K562 (cell line): Measurements from ENCODE around the gene NEK4.

Experiments
- EZH2 ChIP-seq: IDR thresholded peaks from 2 replicates; pipeline ENCODE4 v1.6.1; 2012; ENCODE audit warnings: low read depth, mild to moderate bottlenecking, inconsistent platforms, low read length, borderline replicate concordance
- FOXP1 ChIP-seq: sonication (generic); formaldehyde crosslinking; IDR thresholded peaks from 2 replicates; pipeline ENCODE4 v1.8.0; 2022; ENCODE audit warnings: mild to moderate bottlenecking, missing genetic modification reagents
- HDAC2 ChIP-seq: fragments of 450-650 bp; IDR thresholded peaks from 2 replicates; pipeline ENCODE4 v1.6.1; 2016; ENCODE audit warnings: mild to moderate bottlenecking
- POLR2AphosphoS5 ChIP-seq: IDR thresholded peaks from 2 replicates; pipeline ENCODE4 v1.6.1; 2011; ENCODE audit warnings: mild to moderate bottlenecking, low read depth, low read length, moderate library complexity; ENCODE audit not compliant: control insufficient read depth, insufficient read depth
- SP2 ChIP-seq: IDR thresholded peaks from 2 replicates; pipeline ENCODE4 v1.6.1; 2011; ENCODE audit warnings: mild to moderate bottlenecking, low read depth, low read length, moderate library complexity; ENCODE audit not compliant: poor library complexity, severe bottlenecking; ENCODE audit errors: extremely low read depth
- SPI1 ChIP-seq: IDR thresholded peaks from 2 replicates; pipeline ENCODE4 v1.6.1; 2011; ENCODE audit warnings: low read depth, low read length, control low read depth, borderline replicate concordance
- SREBF2 ChIP-seq: sonication (generic); formaldehyde crosslinking; IDR thresholded peaks from 2 replicates; pipeline ENCODE4 v1.4.0; 2020; ENCODE audit warnings: mild to moderate bottlenecking, missing genetic modification reagents
- ZC3H4 ChIP-seq: sonication (generic); formaldehyde crosslinking; IDR thresholded peaks from 2 replicates; pipeline ENCODE4 v1.9.0; 2021; ENCODE audit warnings: missing genetic modification reagents, borderline replicate concordance
- ZNF232 ChIP-seq: sonication (generic); formaldehyde crosslinking; IDR thresholded peaks from 2 replicates; pipeline ENCODE4 v1.8.0; 2022; ENCODE audit warnings: mild to moderate bottlenecking, missing genetic modification reagents
- TF ChIP-seq, protein P1 (sequence below), 3 experiments: IDR thresholded peaks in 2 of 3; conservative IDR thresholded peaks in 1 of 3; 2 replicates each; pipeline ENCODE4 v1.5.1; 2011 to 2012; ENCODE audit warnings: low read length in 3 of 3, mild to moderate bottlenecking in 3 of 3, control low read depth in 2 of 3, improper control_type of control experiment in 1 of 3, inconsistent platforms in 1 of 3, low read depth in 1 of 3, mixed read lengths in 1 of 3, moderate library complexity in 1 of 3; ENCODE audit not compliant: insufficient read depth in 2 of 3
- TF ChIP-seq, protein P2 (sequence below): fragments of 250-450 bp; sonication (Bioruptor Pico); IDR thresholded peaks from 2 replicates; pipeline ENCODE4 v1.5.0; 2022; ENCODE audit warnings: mild to moderate bottlenecking
- TF ChIP-seq, protein P3 (sequence below): fragments of 450-650 bp; formaldehyde crosslinking; IDR thresholded peaks from 2 replicates; pipeline ENCODE4 v1.4.0; 2022; ENCODE audit warnings: missing genetic modification characterization

DNA sequence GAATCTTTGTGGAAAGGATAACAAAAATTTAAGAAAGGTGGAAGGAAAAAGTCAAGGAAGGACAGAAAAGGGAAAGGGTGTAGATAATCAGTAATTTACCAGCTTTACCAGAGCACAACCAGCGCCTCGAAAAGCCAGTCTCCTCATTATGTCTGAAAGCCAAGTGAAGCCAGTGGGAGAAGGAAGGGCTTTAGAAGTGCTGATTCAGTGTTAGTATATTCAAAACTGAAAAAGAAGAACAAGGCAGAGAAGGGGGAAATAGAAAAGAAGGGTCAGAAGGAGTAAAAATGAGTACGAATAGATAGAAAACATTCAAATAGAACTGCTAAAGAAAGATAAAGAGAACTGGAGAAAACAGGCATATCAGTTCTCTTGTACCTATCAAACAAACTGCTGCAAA is 89.1 kb downstream of the NEK4 start:
- TF ChIP-seq HDAC2: no peak
- TF ChIP-seq SP2: no peak
- TF ChIP-seq, protein P1, sequence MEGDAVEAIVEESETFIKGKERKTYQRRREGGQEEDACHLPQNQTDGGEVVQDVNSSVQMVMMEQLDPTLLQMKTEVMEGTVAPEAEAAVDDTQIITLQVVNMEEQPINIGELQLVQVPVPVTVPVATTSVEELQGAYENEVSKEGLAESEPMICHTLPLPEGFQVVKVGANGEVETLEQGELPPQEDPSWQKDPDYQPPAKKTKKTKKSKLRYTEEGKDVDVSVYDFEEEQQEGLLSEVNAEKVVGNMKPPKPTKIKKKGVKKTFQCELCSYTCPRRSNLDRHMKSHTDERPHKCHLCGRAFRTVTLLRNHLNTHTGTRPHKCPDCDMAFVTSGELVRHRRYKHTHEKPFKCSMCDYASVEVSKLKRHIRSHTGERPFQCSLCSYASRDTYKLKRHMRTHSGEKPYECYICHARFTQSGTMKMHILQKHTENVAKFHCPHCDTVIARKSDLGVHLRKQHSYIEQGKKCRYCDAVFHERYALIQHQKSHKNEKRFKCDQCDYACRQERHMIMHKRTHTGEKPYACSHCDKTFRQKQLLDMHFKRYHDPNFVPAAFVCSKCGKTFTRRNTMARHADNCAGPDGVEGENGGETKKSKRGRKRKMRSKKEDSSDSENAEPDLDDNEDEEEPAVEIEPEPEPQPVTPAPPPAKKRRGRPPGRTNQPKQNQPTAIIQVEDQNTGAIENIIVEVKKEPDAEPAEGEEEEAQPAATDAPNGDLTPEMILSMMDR (IDR thresholded peaks at IDR 0.05 in 2 of 3, conservative IDR thresholded peaks at IDR 0.05 in 1 of 3; ENCODE audit: insufficient read depth in 2 of 3, low read depth in 1 of 3, low read length in 3 of 3): no peak
- TF ChIP-seq ZC3H4: no peak
- no peak for TF ChIP-seq ZNF232 (CRISPR knock-in tag)
- TF ChIP-seq FOXP1 (CRISPR knock-in tag): no peak
- TF ChIP-seq, protein P2, sequence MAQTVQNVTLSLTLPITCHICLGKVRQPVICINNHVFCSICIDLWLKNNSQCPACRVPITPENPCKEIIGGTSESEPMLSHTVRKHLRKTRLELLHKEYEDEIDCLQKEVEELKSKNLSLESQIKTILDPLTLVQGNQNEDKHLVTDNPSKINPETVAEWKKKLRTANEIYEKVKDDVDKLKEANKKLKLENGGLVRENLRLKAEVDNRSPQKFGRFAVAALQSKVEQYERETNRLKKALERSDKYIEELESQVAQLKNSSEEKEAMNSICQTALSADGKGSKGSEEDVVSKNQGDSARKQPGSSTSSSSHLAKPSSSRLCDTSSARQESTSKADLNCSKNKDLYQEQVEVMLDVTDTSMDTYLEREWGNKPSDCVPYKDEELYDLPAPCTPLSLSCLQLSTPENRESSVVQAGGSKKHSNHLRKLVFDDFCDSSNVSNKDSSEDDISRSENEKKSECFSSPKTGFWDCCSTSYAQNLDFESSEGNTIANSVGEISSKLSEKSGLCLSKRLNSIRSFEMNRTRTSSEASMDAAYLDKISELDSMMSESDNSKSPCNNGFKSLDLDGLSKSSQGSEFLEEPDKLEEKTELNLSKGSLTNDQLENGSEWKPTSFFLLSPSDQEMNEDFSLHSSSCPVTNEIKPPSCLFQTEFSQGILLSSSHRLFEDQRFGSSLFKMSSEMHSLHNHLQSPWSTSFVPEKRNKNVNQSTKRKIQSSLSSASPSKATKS (CRISPR knock-in tag): no peak
- TF ChIP-seq SPI1: no peak
- TF ChIP-seq, protein P3, sequence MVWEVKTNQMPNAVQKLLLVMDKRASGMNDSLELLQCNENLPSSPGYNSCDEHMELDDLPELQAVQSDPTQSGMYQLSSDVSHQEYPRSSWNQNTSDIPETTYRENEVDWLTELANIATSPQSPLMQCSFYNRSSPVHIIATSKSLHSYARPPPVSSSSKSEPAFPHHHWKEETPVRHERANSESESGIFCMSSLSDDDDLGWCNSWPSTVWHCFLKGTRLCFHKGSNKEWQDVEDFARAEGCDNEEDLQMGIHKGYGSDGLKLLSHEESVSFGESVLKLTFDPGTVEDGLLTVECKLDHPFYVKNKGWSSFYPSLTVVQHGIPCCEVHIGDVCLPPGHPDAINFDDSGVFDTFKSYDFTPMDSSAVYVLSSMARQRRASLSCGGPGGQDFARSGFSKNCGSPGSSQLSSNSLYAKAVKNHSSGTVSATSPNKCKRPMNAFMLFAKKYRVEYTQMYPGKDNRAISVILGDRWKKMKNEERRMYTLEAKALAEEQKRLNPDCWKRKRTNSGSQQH (CRISPR knock-in tag): no peak
- no peak for TF ChIP-seq EZH2
- TF ChIP-seq SREBF2 (CRISPR knock-in tag): no peak
- TF ChIP-seq POLR2AphosphoS5: no peak
